Measurements from ENCODE around the gene SORBS1. TPM values are rescaled to one million over a fixed set of nuclear protein-coding genes. Genes with fewer than 3 reads are reported as not detected.

SORBS1 gene
- total and polyA plus RNA-seq, 2 of the 13 experiments (the other 11 are each of a cell fraction or from before 2014, with no cell fraction given): 16.8 to 39.8 TPM

DNA sequence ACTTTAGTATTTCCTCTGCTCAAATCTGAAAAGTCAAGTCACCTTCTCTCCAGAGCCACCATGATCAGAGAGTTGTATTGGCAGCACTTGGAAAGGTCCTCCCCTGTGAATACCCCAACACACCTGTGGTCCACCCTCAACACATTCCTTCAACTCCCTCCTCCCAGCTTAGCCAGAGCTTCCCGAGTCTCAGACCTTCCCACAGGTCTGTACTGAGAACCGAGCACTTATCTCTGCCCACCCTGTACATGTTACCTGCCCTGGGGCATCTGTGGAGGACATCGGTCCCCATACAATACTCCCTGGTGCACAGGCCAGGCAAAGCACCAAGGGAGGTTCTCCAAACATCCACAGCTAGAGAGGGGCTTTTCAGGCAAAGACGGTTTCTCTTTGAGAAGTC, 30.6 kb downstream of the SORBS1 start (continued):
- TF ChIP-seq, protein P1, sequence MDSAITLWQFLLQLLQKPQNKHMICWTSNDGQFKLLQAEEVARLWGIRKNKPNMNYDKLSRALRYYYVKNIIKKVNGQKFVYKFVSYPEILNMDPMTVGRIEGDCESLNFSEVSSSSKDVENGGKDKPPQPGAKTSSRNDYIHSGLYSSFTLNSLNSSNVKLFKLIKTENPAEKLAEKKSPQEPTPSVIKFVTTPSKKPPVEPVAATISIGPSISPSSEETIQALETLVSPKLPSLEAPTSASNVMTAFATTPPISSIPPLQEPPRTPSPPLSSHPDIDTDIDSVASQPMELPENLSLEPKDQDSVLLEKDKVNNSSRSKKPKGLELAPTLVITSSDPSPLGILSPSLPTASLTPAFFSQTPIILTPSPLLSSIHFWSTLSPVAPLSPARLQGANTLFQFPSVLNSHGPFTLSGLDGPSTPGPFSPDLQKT (CRISPR knock-in tag; IDR thresholded peaks at IDR 0.05; ENCODE audit: borderline replicate concordance): no peak
- TF ChIP-seq, protein P2, sequence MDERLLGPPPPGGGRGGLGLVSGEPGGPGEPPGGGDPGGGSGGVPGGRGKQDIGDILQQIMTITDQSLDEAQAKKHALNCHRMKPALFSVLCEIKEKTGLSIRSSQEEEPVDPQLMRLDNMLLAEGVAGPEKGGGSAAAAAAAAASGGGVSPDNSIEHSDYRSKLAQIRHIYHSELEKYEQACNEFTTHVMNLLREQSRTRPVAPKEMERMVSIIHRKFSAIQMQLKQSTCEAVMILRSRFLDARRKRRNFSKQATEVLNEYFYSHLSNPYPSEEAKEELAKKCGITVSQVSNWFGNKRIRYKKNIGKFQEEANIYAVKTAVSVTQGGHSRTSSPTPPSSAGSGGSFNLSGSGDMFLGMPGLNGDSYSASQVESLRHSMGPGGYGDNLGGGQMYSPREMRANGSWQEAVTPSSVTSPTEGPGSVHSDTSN (CRISPR knock-in tag; IDR thresholded peaks at IDR 0.05): no peak
- TF ChIP-seq ZNF615 (CRISPR knock-in tag; IDR thresholded peaks at IDR 0.05; ENCODE audit: borderline replicate concordance) (no peak), ZNF101 (CRISPR knock-in tag; IDR thresholded peaks at IDR 0.05; ENCODE audit: borderline replicate concordance, low read depth) (no peak), GLI4 (CRISPR knock-in tag; IDR thresholded peaks at IDR 0.05; ENCODE audit: borderline replicate concordance) (no peak), ZNF792 (CRISPR knock-in tag; IDR thresholded peaks at IDR 0.05) (no peak)

DNA sequence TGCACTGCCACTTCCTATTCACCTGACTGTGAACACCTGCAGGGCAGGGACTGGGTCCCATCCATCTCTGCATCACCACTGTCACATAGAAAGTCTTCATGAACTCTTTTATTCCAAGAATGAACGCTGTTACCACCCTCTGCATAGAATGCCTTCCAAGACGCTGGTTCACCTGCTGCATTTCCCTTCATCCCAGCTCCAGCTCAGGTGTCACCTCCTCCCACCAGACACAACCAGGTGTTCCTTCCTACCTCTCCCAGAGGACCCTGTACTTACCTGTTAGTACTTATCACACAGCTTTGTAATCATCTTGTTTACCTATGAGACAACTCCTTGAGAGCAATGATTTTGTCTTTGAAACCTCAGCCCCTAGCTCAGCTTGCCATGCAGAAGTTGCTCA, 31.1 kb downstream of the SORBS1 start:
- no peaks in the 10 kb centered on the region for H3K27me3 ChIP-seq (ENCODE audit: control insufficient read depth in 1 of 2, insufficient read depth in 2 of 2, low read length in 2 of 2)
- no peak overlapping the region for H3K4me2 ChIP-seq (ENCODE audit: low read depth, low read length)
- no peaks in the 10 kb centered on the region for H3K9me3 ChIP-seq (ENCODE audit: low read length)
- ChIA-PET POLR2A (interaction anchor here (0.8 kb wide), 1 partner anchor 10 kb away, joined by 4 read pairs; no protein-coding TSS in a partner anchor), CTCF (ENCODE audit: low intra/inter-chr PET ratio, low total read pairs) (no interaction called here)
- ATAC-seq: no peak
- H3K27ac ChIP-seq (ENCODE audit: extremely low read length, insufficient read depth, low read length): peak overlapping the region; percentile 53
- BruUV-seq (replicated peaks): no TSS peak
- H3K79me2 ChIP-seq (ENCODE audit: insufficient read depth, low read length): peaks cover 81% of the 10 kb centered on the region
- H2AFZ ChIP-seq (ENCODE audit: low read length): no peak overlapping the region
- intact Hi-C loops (cut with micrococcal nuclease; ENCODE audit: unreplicated experiment) (no loop called here), in situ Hi-C loops (cut with HindIII; ENCODE audit: extremely low pct_ligation_motif_present, low pct_unique_long_range_greater_than_20kb) (no loop called here)
- no peak overlapping the region for H3K9ac ChIP-seq (ENCODE audit: insufficient read depth, low read depth, low read length)
- peaks cover 78% of the 10 kb centered on the region for H3K4me1 ChIP-seq (ENCODE audit: insufficient read depth, low read length)
- no peaks in the 10 kb centered on the region for H4K20me1 ChIP-seq (ENCODE audit: insufficient read depth, low read length)
- FAIRE-seq: no peak
- H3K36me3 ChIP-seq (replicated peaks in 1 of 2; ENCODE audit: control insufficient read depth in 1 of 2, insufficient read depth in 2 of 2, low read length in 2 of 2): peaks cover 0 to 1% of the 10 kb centered on the region in 2 experiments; a peak in 1 of 5 replicates
- 90% methylated on average over 2 of the region's 2 CpGs for WGBS (ENCODE audit: low lambda C conversion rate)
- no peak overlapping the region for H3K4me3 ChIP-seq (replicated peaks in 1 of 3; ENCODE audit: insufficient read depth in 1 of 3, low read depth in 2 of 3, low read length in 3 of 3)
- no peak for DNase-seq (ENCODE audit: low spot score)
- TF ChIP-seq, protein P3, sequence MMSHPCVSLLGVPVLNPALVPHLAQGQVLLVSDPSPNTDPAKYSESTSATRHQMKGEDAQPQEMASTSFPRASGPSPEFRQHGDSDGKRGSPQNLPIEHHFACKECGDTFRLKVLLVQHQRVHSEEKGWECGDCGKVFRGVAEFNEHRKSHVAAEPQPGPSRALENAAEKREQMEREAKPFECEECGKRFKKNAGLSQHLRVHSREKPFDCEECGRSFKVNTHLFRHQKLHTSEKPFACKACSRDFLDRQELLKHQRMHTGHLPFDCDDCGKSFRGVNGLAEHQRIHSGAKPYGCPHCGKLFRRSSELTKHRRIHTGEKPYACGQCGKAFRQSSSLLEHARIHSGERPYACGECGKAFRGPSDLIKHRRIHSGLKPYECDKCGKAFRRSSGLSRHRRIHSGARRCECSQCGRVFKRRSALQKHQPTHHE (CRISPR knock-in tag; IDR thresholded peaks at IDR 0.05; ENCODE audit: borderline replicate concordance): no peak
- TF ChIP-seq, protein P1 (CRISPR knock-in tag; IDR thresholded peaks at IDR 0.05; ENCODE audit: borderline replicate concordance): no peak
- TF ChIP-seq ZSCAN25 (CRISPR knock-in tag; IDR thresholded peaks at IDR 0.05): no peak
- TF ChIP-seq, protein P4, sequence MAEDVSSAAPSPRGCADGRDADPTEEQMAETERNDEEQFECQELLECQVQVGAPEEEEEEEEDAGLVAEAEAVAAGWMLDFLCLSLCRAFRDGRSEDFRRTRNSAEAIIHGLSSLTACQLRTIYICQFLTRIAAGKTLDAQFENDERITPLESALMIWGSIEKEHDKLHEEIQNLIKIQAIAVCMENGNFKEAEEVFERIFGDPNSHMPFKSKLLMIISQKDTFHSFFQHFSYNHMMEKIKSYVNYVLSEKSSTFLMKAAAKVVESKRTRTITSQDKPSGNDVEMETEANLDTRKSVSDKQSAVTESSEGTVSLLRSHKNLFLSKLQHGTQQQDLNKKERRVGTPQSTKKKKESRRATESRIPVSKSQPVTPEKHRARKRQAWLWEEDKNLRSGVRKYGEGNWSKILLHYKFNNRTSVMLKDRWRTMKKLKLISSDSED (CRISPR knock-in tag; IDR thresholded peaks at IDR 0.05): no peak
- no peak for TF ChIP-seq ZNF160 (CRISPR knock-in tag; IDR thresholded peaks at IDR 0.05)
- no peak for TF ChIP-seq JUND (CRISPR knock-in tag; IDR thresholded peaks at IDR 0.05)
- TF ChIP-seq ZNF343 (CRISPR knock-in tag; IDR thresholded peaks at IDR 0.05): no peak
- TF ChIP-seq ZSCAN20 (CRISPR knock-in tag; IDR thresholded peaks at IDR 0.05; ENCODE audit: borderline replicate concordance): no peak
- no peak for TF ChIP-seq PHF21A (CRISPR knock-in tag; IDR thresholded peaks at IDR 0.05)
- no peak for TF ChIP-seq MED1 (CRISPR knock-in tag; IDR thresholded peaks at IDR 0.05)
- no peak for TF ChIP-seq MEIS1 (CRISPR knock-in tag; IDR thresholded peaks at IDR 0.05; ENCODE audit: borderline replicate concordance)
- no peak for TF ChIP-seq ATF7 (IDR thresholded peaks at IDR 0.05)
- no peak for TF ChIP-seq ATF7 (CRISPR knock-in tag; IDR thresholded peaks at IDR 0.05)
- no peak for TF ChIP-seq ZNF207 (IDR thresholded peaks at IDR 0.05; ENCODE audit: borderline replicate concordance)
